H9 (cell line): Measurements from ENCODE around the gene CLCN6. TPM values are rescaled to one million over a fixed set of nuclear protein-coding genes. Genes with fewer than 3 reads are reported as not detected.

Experiments used
- DNase-seq: peaks from one replicate; pipeline ENCODE4 v3.0.0-alpha.2; 2017
- H2AFZ ChIP-seq: one replicate; pipeline ENCODE4 v1.6.1; 2013; ENCODE audit warnings: mild to moderate bottlenecking, low read length, control low read depth, moderate library complexity
- H2AK5ac ChIP-seq: 2 replicates; pipeline ENCODE4 v1.6.1; 2013; ENCODE audit warnings: low read length, control low read depth, mixed read lengths; ENCODE audit not compliant: insufficient read length
- H2BK120ac ChIP-seq: one replicate; pipeline ENCODE4 v1.6.1; 2013; ENCODE audit warnings: low read depth, mild to moderate bottlenecking, low read length, control low read depth, inconsistent platforms; ENCODE audit not compliant: poor library complexity, severe bottlenecking
- H2BK12ac ChIP-seq: 2 replicates; pipeline ENCODE4 v1.6.1; 2013; ENCODE audit warnings: low read length, control low read depth, mixed read lengths, low read depth; ENCODE audit not compliant: insufficient read length
- H2BK15ac ChIP-seq: 2 replicates; pipeline ENCODE4 v1.6.1; 2013; ENCODE audit warnings: low read depth, low read length, control low read depth
- H2BK20ac ChIP-seq: one replicate; pipeline ENCODE4 v1.6.1; 2013; ENCODE audit warnings: low read depth, mild to moderate bottlenecking, low read length, control low read depth, inconsistent platforms; ENCODE audit not compliant: poor library complexity, severe bottlenecking
- H2BK5ac ChIP-seq: 2 replicates; pipeline ENCODE4 v1.6.1; 2013; ENCODE audit warnings: low read length, control low read depth, mixed read lengths; ENCODE audit not compliant: insufficient read length
- H3K14ac ChIP-seq: 2 replicates; pipeline ENCODE4 v1.6.1; 2013; ENCODE audit warnings: low read length, control low read depth; ENCODE audit not compliant: insufficient read depth
- H3K18ac ChIP-seq: 2 replicates; pipeline ENCODE4 v1.6.1; 2013; ENCODE audit warnings: low read depth, mild to moderate bottlenecking, mixed read lengths, low read length, control low read depth; ENCODE audit not compliant: insufficient read length
- H3K23ac ChIP-seq: 2 replicates; pipeline ENCODE4 v1.6.1; 2013; ENCODE audit warnings: low read length, control low read depth, mixed read lengths, low read depth; ENCODE audit not compliant: insufficient read length
- H3K23me2 ChIP-seq: 2 replicates; pipeline ENCODE4 v1.6.1; 2013; ENCODE audit warnings: low read depth, mild to moderate bottlenecking, mixed read lengths, low read length, control low read depth; ENCODE audit not compliant: insufficient read length, poor library complexity, severe bottlenecking
- H3K27ac ChIP-seq: 2 replicates; pipeline ENCODE4 v1.5.1; 2013; ENCODE audit warnings: low read length, control low read depth, mixed read lengths, low read depth; ENCODE audit not compliant: insufficient read length
- H3K27me3 ChIP-seq: 2 replicates; pipeline ENCODE4 v1.6.1; 2013; ENCODE audit warnings: low read length, control low read depth, inconsistent platforms; ENCODE audit not compliant: insufficient read depth
- H3K4ac ChIP-seq: 2 replicates; pipeline ENCODE4 v1.6.1; 2013; ENCODE audit warnings: low read depth, mild to moderate bottlenecking, control low read depth, inconsistent platforms, low read length, moderate library complexity
- H3K4me1 ChIP-seq: 2 replicates; pipeline ENCODE4 v1.6.1; 2013; ENCODE audit warnings: low read length, control low read depth, inconsistent platforms; ENCODE audit not compliant: insufficient read depth
- H3K4me2 ChIP-seq: 2 replicates; pipeline ENCODE4 v1.6.1; 2013; ENCODE audit warnings: low read length, control low read depth, mixed read lengths; ENCODE audit not compliant: insufficient read length, insufficient read depth
- H3K56ac ChIP-seq: 2 replicates; pipeline ENCODE4 v1.6.1; 2013; ENCODE audit warnings: low read depth, mild to moderate bottlenecking, mixed read lengths, low read length, control low read depth; ENCODE audit not compliant: insufficient read length
- H3K79me1 ChIP-seq: 2 replicates; pipeline ENCODE4 v1.6.1; 2013; ENCODE audit warnings: low read depth, mild to moderate bottlenecking, moderate library complexity, low read length, control low read depth, inconsistent platforms; ENCODE audit not compliant: insufficient read depth, poor library complexity, severe bottlenecking
- H3K79me2 ChIP-seq: 2 replicates; pipeline ENCODE4 v1.6.1; 2013; ENCODE audit warnings: low read length, control low read depth, inconsistent platforms; ENCODE audit not compliant: insufficient read depth
- H3K9ac ChIP-seq: 2 replicates; pipeline ENCODE4 v1.6.1; 2013; ENCODE audit warnings: low read length, control low read depth, mixed read lengths; ENCODE audit not compliant: insufficient read length; ENCODE audit errors: extremely low read depth
- H3K9me3 ChIP-seq: one replicate; pipeline ENCODE4 v1.6.1; 2013; ENCODE audit warnings: low read depth, low read length, inconsistent platforms; ENCODE audit not compliant: control insufficient read depth
- H3T11ph ChIP-seq: one replicate; pipeline ENCODE4 v1.6.1; 2013; ENCODE audit warnings: mild to moderate bottlenecking, low read length, control low read depth, inconsistent platforms
- H4K20me1 ChIP-seq: one replicate; pipeline ENCODE4 v1.6.1; 2013; ENCODE audit not compliant: control insufficient read depth, insufficient read length, insufficient read depth
- H4K5ac ChIP-seq: 2 replicates; pipeline ENCODE4 v1.6.1; 2013; ENCODE audit warnings: low read depth, mild to moderate bottlenecking, mixed read lengths, low read length, control low read depth; ENCODE audit not compliant: insufficient read length
- H4K8ac ChIP-seq: replicated peaks from 2 replicates; pipeline ENCODE4 v1.6.1; 2013; ENCODE audit warnings: low read length, control low read depth, mixed read lengths, low read depth; ENCODE audit not compliant: insufficient read length
- H4K91ac ChIP-seq: 2 replicates; pipeline ENCODE4 v1.6.1; 2013; ENCODE audit warnings: low read depth, mild to moderate bottlenecking, moderate library complexity, mixed read lengths, low read length, control low read depth; ENCODE audit not compliant: insufficient read length
- H3K27ac Mint-ChIP-seq, 3 experiments: 2 replicates in 2 of 3; 3 replicates in 1 of 3; pipeline ENCODE4 v1.8.0; 2020 to 2021; ENCODE audit warnings: mixed read lengths in 3 of 3, mild to moderate bottlenecking in 1 of 3, moderate library complexity in 1 of 3
- H3K27me3 Mint-ChIP-seq: 2 replicates; pipeline ENCODE4 v1.8.0; 2021; ENCODE audit warnings: low read depth, mild to moderate bottlenecking, moderate library complexity, mixed read lengths
- H3K36me3 Mint-ChIP-seq, 3 experiments: 2 replicates in 2 of 3; 3 replicates in 1 of 3; pipeline ENCODE4 v1.8.0; 2020 to 2021; ENCODE audit warnings: low read depth in 3 of 3, mixed read lengths in 3 of 3; ENCODE audit not compliant: insufficient read depth in 1 of 3
- H3K4me1 Mint-ChIP-seq, 2 experiments: 2 replicates each; pipeline ENCODE4 v1.8.0; 2020; ENCODE audit warnings: mixed read lengths in 2 of 2
- H3K4me3 Mint-ChIP-seq, 2 experiments: 2 replicates in 1 of 2; 3 replicates in 1 of 2; pipeline ENCODE4 v1.8.0; 2020 to 2021; ENCODE audit warnings: mild to moderate bottlenecking in 2 of 2, mixed read lengths in 2 of 2, moderate library complexity in 1 of 2
- H3K9me3 Mint-ChIP-seq, 2 experiments: 2 replicates in 1 of 2; 3 replicates in 1 of 2; pipeline ENCODE4 v1.8.0; 2020; ENCODE audit warnings: mild to moderate bottlenecking in 2 of 2, mixed read lengths in 2 of 2, moderate library complexity in 1 of 2
- CTCF ChIP-seq: fragments of 200-600 bp; sonication (generic); conservative IDR thresholded peaks from 3 replicates; pipeline ENCODE4 v1.8.0; 2021; ENCODE audit warnings: antibody characterized with exemption, mild to moderate bottlenecking
- WGBS: extraction: QIAGEN DNeasy Blood & Tissue Kit; methylation state at CpG from one replicate; pipeline ENCODE4 v1.1.7; 2013; ENCODE audit warnings: missing lambda C conversion rate, low lambda C conversion rate, mixed read lengths; ENCODE audit not compliant: insufficient read length; ENCODE audit errors: extremely low coverage; 5-methylcytosine and 5-hydroxymethylcytosine counted together
- total RNA-seq: library from RNA; stranded (reverse); gene quantifications from 2 replicates; pipeline ENCODE4 v1.2.1, GENCODE V29; 2021

CLCN6 gene
- total RNA-seq, 1 experiment from 2014 or later, result 20.5 TPM

GRCh38 chr1:11851180-11851579 lies 45.2 kb downstream of the CLCN6 start:
- no peak overlapping the region; a peak in 1 of 5 replicates for H3K4me3 Mint-ChIP-seq
- H3K9ac ChIP-seq, result no peak overlapping the region
- H3K56ac ChIP-seq, result no peak overlapping the region
- no peak overlapping the region for H2AFZ ChIP-seq
- H3K27ac ChIP-seq, result no peak overlapping the region
- H3K14ac ChIP-seq, result no peak overlapping the region
- H3K79me2 ChIP-seq, result no peaks in the 10 kb centered on the region
- no peak overlapping the region for H3K18ac ChIP-seq
- no peak overlapping the region for H3K4me2 ChIP-seq
- no peak overlapping the region for H2BK15ac ChIP-seq
- peaks cover 16% of the 10 kb centered on the region for H3K27me3 Mint-ChIP-seq
- H2BK20ac ChIP-seq, result no peak overlapping the region
- TF ChIP-seq CTCF, result no peak
- no peaks in the 10 kb centered on the region for H3K4me1 Mint-ChIP-seq
- H3K9me3 ChIP-seq, result no peaks in the 10 kb centered on the region
- no peaks in the 10 kb centered on the region for H3K23me2 ChIP-seq
- no peak overlapping the region for H4K5ac ChIP-seq
- DNase-seq, result no peak
- H2BK5ac ChIP-seq, result no peak overlapping the region
- no peak overlapping the region for H3K23ac ChIP-seq
- no peak overlapping the region for H3T11ph ChIP-seq
- no peak overlapping the region for H4K8ac ChIP-seq
- H2BK12ac ChIP-seq, result no peak overlapping the region
- H3K9me3 Mint-ChIP-seq, result no peaks in the 10 kb centered on the region; a peak in 1 of 5 replicates
- H3K36me3 Mint-ChIP-seq, result peaks cover 0 to 5% (median 5%) of the 10 kb centered on the region in 3 experiments; a peak in 2 of 7 replicates
- no peak overlapping the region for H2BK120ac ChIP-seq
- no peaks in the 10 kb centered on the region for H4K20me1 ChIP-seq
- no peak overlapping the region for H4K91ac ChIP-seq
- no peak overlapping the region for H3K4ac ChIP-seq
- H2AK5ac ChIP-seq, result no peak overlapping the region
- H3K4me1 ChIP-seq, result no peaks in the 10 kb centered on the region
- H3K79me1 ChIP-seq, result no peaks in the 10 kb centered on the region
- no peaks in the 10 kb centered on the region for H3K27me3 ChIP-seq
- H3K27ac Mint-ChIP-seq, result no peak overlapping the region
- WGBS, result no CpG with 5 or more reads among the region's 7 CpGs
